DOHH2 (cell line): ENCODE measurements around the gene MRPL1.

Source experiments
- H3F3A ChIP-seq: fragments of 200-600 bp; sonication (generic), shearing (Covaris generic); 2 replicates; pipeline ENCODE4 v1.6.0; 2016; ENCODE audit warnings: antibody characterized with exemption, mild to moderate bottlenecking; ENCODE audit not compliant: control insufficient read depth, insufficient read depth
- H3K27ac ChIP-seq: fragments of 200-600 bp; sonication (generic); 2 replicates; pipeline ENCODE4 v1.5.1; 2014; ENCODE audit warnings: low read depth, mild to moderate bottlenecking, low read length, moderate library complexity
- H3K27me3 ChIP-seq: fragments of 200-600 bp; sonication (generic); 2 replicates; pipeline ENCODE4 v1.6.1; 2014; ENCODE audit warnings: mild to moderate bottlenecking, low read length, mixed read lengths; ENCODE audit not compliant: control insufficient read depth
- H3K36me3 ChIP-seq: fragments of 200-600 bp; sonication (generic); 2 replicates; pipeline ENCODE4 v1.6.1; 2014; ENCODE audit warnings: mild to moderate bottlenecking, low read length, moderate library complexity, mixed read lengths; ENCODE audit not compliant: control insufficient read depth
- H3K4me1 ChIP-seq: fragments of 200-600 bp; sonication (generic); 2 replicates; pipeline ENCODE4 v1.6.1; 2014; ENCODE audit warnings: mild to moderate bottlenecking, low read length, mixed read lengths; ENCODE audit not compliant: control insufficient read depth
- H3K4me2 ChIP-seq: fragments of 200-600 bp; sonication (generic); 2 replicates; pipeline ENCODE4 v1.6.0; 2014; ENCODE audit warnings: mild to moderate bottlenecking, low read length, moderate library complexity
- H3K4me3 ChIP-seq: fragments of 200-600 bp; sonication (generic); 2 replicates; pipeline ENCODE4 v1.5.1; 2014; ENCODE audit warnings: mild to moderate bottlenecking, low read length, mixed read lengths
- H3K79me2 ChIP-seq: fragments of 200-600 bp; sonication (generic); 2 replicates; pipeline ENCODE4 v1.6.1; 2014; ENCODE audit warnings: mild to moderate bottlenecking, low read length, mixed read lengths; ENCODE audit not compliant: control insufficient read depth
- H3K9me2 ChIP-seq: fragments of 200-600 bp; sonication (generic); replicated peaks from 2 replicates; pipeline ENCODE4 v1.6.1; 2014; ENCODE audit warnings: mild to moderate bottlenecking, low read length, mixed read lengths; ENCODE audit not compliant: control insufficient read depth
- H3K9me3 ChIP-seq: fragments of 200-600 bp; sonication (generic); 2 replicates; pipeline ENCODE4 v1.6.1; 2014; ENCODE audit warnings: antibody characterized with exemption, low read length, mixed read lengths; ENCODE audit not compliant: control insufficient read depth, insufficient read depth
- H4K20me1 ChIP-seq: fragments of 200-600 bp; sonication (generic); 2 replicates; pipeline ENCODE4 v1.6.0; 2014; ENCODE audit warnings: low read depth, mild to moderate bottlenecking, antibody characterized with exemption, low read length, moderate library complexity; ENCODE audit not compliant: control insufficient read depth, insufficient read depth
- EZH2phosphoT487 ChIP-seq: fragments of 200-600 bp; sonication (generic); IDR thresholded peaks from 2 replicates; pipeline ENCODE4 v1.6.1; 2017; ENCODE audit warnings: borderline replicate concordance, mild to moderate bottlenecking, antibody characterized with exemption, low read length, moderate library complexity, mixed read lengths
- TF ChIP-seq, protein P1 (sequence below): fragments of 200-600 bp; sonication (generic); IDR thresholded peaks from one replicate; pipeline ENCODE4 v1.5.1; 2014; ENCODE audit warnings: antibody characterized with exemption, mild to moderate bottlenecking, low read depth, low read length; ENCODE audit not compliant: poor library complexity, severe bottlenecking

The MRPL1 gene

DNA sequence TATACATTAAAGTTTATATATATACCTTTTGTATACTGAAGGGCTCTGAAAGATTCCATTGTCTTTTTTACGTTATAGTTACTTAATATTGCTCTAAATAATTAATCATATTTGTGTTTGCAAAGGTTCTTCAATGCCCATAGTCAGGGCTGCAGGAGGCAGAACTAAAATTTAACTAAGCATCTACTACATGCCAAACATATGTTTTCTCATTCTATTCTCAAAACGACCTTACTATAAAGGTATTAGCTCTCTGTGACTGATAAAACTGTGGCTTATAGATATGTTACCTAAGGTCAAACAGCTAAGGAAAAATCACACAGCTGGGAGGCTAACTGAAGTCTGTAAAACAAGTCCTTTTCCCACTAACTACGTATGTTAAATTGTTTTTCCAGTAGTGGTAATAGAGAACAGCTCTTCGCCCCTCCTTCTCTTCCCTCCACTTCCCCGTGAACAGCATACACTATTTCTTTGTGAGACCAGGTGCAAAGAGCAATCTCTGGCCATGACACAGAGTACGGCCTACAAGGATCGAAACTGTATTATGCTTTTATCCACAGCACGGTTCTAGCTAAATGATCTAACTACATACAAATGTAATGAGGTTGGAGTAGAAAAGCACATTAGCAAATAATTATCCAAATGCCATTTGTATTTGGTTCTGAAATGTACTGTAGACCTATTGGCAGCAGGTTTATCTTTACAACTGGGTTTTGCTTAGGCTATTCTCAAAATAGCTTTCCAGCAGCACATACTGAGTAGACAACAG is 45.1 kb upstream of the MRPL1 start:
- Histone ChIP-seq H3K36me3 (peaks cover 34% of the 10 kb centered on the region), H3K79me2 (peaks cover 82% of the 10 kb centered on the region), H3K4me2 (peak overlapping the region; percentile 87), H4K20me1 (peaks cover 28% of the 10 kb centered on the region), H3K27me3 (no peaks in the 10 kb centered on the region), H3K4me1 (peaks cover 66% of the 10 kb centered on the region), H3K27ac (peak overlapping the region; percentile 84), H3F3A (peaks cover 11% of the 10 kb centered on the region), H3K9me3 (no peaks in the 10 kb centered on the region), H3K9me2 (no peaks in the 10 kb centered on the region), H3K4me3 (peak overlapping the region; percentile 97)
- TF ChIP-seq, protein P1, sequence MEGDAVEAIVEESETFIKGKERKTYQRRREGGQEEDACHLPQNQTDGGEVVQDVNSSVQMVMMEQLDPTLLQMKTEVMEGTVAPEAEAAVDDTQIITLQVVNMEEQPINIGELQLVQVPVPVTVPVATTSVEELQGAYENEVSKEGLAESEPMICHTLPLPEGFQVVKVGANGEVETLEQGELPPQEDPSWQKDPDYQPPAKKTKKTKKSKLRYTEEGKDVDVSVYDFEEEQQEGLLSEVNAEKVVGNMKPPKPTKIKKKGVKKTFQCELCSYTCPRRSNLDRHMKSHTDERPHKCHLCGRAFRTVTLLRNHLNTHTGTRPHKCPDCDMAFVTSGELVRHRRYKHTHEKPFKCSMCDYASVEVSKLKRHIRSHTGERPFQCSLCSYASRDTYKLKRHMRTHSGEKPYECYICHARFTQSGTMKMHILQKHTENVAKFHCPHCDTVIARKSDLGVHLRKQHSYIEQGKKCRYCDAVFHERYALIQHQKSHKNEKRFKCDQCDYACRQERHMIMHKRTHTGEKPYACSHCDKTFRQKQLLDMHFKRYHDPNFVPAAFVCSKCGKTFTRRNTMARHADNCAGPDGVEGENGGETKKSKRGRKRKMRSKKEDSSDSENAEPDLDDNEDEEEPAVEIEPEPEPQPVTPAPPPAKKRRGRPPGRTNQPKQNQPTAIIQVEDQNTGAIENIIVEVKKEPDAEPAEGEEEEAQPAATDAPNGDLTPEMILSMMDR = no peak
- no peak for TF ChIP-seq EZH2phosphoT487

DNA sequence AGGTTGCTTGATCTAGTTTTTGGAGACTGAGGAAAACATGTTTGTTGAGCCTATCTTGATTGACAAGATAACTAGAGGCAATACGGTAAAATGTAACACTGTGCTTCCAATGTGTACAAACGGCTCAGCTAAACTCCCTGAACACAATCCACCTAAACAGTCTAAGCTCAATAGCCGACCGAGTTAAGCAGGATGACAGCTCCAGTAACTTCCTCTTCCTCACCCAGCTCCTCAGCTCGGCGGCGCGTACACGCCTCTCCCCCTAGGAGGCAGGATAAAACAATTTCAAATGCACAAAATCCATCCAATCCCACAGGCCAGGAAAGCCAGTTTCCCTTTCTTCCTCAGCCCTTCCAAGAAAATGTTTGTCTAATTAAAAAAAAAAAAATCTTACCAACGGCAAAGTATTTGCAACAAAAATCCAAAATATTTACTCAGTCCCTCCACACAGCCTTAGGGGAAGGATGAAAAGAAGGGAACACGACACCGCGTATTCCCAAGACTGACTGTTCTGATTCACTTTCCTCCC is 44.5 kb upstream of the MRPL1 start:
- H3F3A ChIP-seq = peaks cover 11% of the 10 kb centered on the region
- H3K4me1 ChIP-seq = peaks cover 61% of the 10 kb centered on the region
- H3K4me2 ChIP-seq = peak overlapping the region; percentile 87
- no peak for TF ChIP-seq EZH2phosphoT487
- TF ChIP-seq, protein P1 = peak; percentile 60
- peaks cover 75% of the 10 kb centered on the region for H3K79me2 ChIP-seq
- H3K9me2 ChIP-seq = no peaks in the 10 kb centered on the region
- peak overlapping the region; percentile 84 for H3K27ac ChIP-seq
- H3K9me3 ChIP-seq = no peaks in the 10 kb centered on the region
- peak overlapping the region; percentile 97 for H3K4me3 ChIP-seq
- H3K27me3 ChIP-seq = no peaks in the 10 kb centered on the region
- peaks cover 28% of the 10 kb centered on the region for H4K20me1 ChIP-seq
- peaks cover 30% of the 10 kb centered on the region for H3K36me3 ChIP-seq

DNA sequence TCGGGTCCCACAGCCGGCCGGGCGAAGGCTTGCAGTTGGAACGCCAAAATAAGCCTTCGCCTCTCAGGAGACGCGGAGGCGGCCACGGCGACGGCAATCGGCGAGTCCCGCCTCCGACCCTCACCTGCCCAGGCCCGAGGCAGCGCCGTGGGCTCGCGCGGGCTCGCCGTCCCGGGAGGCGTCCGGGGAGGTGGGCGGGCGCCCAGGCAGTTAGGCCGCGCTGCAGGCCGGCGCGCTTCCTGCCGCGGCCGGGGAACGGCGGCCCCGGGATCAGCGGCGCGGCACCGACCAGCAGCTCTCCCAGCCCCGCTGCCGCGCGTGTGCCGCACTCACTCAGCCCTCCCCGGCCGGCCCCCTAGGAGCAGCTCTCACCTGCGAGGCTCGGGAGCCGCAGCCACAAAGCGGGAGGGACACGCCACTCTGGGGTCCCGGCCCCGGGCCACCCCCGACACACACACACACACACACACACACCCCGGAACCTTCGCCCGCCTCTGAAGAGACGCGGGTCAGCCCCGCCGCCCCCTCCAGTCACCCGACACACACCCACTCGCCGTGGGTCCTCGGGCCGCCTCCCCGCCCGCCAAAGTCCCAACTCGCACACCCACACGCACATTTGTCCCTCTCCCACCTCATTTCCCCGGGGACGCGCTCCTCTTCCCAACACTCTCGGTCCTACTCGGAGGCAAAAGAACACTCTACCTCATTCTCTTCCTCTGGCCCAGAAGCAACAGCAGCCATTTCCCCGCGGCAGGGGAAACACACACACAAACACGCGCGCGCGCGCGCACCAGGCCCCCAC is 43.8 kb upstream of the MRPL1 start, which contains the start of gene CNOT6L:
TSS of gene CNOT6L (minus strand) at position 767 of the 802 bp plus-strand sequence. CDS start at position 707, 60 bp downstream.
- peak within 1 kb of the TSS; percentile 92 for H3K4me2 ChIP-seq
- H3K9me3 ChIP-seq = no peaks in the 10 kb centered on the region
- no peak for TF ChIP-seq EZH2phosphoT487
- TF ChIP-seq, protein P1 = no peak
- peak within 1 kb of the TSS; percentile 84 for H3K27ac ChIP-seq
- H3K27me3 ChIP-seq = no peaks in the 10 kb centered on the region
- H4K20me1 ChIP-seq = peaks cover 26% of the 10 kb centered on the region
- H3K4me1 ChIP-seq = peaks cover 55% of the 10 kb centered on the region
- peak within 1 kb of the TSS; percentile 97 for H3K4me3 ChIP-seq
- peaks cover 69% of the 10 kb centered on the region for H3K79me2 ChIP-seq
- H3F3A ChIP-seq = peaks cover 11% of the 10 kb centered on the region
- peaks cover 29% of the 10 kb centered on the region for H3K36me3 ChIP-seq
- H3K9me2 ChIP-seq = no peaks in the 10 kb centered on the region
